ENCODE results near the gene NCF4. TPM values are rescaled to one million over a fixed set of nuclear protein-coding genes. Genes with fewer than 3 reads are reported as not detected.

NCF4 gene
- 10 to 100 TPM in 1 of 2 experiments, 1 to 10 TPM in 1; 9.7 to 10.8 TPM for total RNA-seq

GRCh38 chr22:36860821-36861659 lies at the start of gene NCF4:
Gene NCF4 (plus strand): TSS chr22:36861006. CDS start chr22:36861172, 166 bp downstream.

GRCh38 chr22:36816636-36817524 lies 43.9 kb upstream of the NCF4 start, which contains the start of gene PVALB:
Gene PVALB (minus strand): TSS chr22:36817035. CDS start chr22:36817005, 30 bp downstream.

GRCh38 chr22:36913427-36914389 lies 52.9 kb downstream of the NCF4 start, which contains the start of gene CSF2RB:
Gene CSF2RB (plus strand): TSS chr22:36913628. CDS start chr22:36922208, 8,580 bp downstream.

Other genes with a start within 250 kb of the NCF4 start
- gene CACNG2, start 157.3 kb upstream of the NCF4 start, total RNA-seq: not detected
- gene IFT27, start 84.9 kb upstream of the NCF4 start, total RNA-seq: 10 to 100 TPM; 24.4 to 25.7 TPM
- gene PVALB, start 44.0 kb upstream of the NCF4 start, total RNA-seq: not detected
- gene CSF2RB, start 52.6 kb downstream of the NCF4 start, total RNA-seq: under 1 TPM; 0.43 to 0.58 TPM
- 1 to 10 TPM; 2.8 to 3.4 TPM for gene TST, start 158.4 kb downstream of the NCF4 start, total RNA-seq
- gene MPST, start 158.7 kb downstream of the NCF4 start, total RNA-seq: 10 to 100 TPM; 22.8 TPM
- gene KCTD17, start 190.7 kb downstream of the NCF4 start, total RNA-seq: 10 to 100 TPM; 23.2 to 27.5 TPM
- gene TMPRSS6, start 248.7 kb downstream of the NCF4 start, total RNA-seq: under 1 TPM; 0.53 to 0.65 TPM

Data from activated naive CD4-positive, alpha-beta T cell treated with anti-CD3 and anti-CD28 coated beads, Interleukin-2, amount 10 ng/mL, durations not matched to agents 5 hours and 36 hours (primary cell).